HepG2 (cell line): ENCODE measurements around the gene GALNT8. TPM values are rescaled to one million over a fixed set of nuclear protein-coding genes. Genes with fewer than 3 reads are reported as not detected.
A peak's percentile ranks its signal among the peaks of the same experiment; 100 is the strongest.

Experiments used
- ATAC-seq: fragments of 200-7000 bp; cut with Tn5 transposase; 3 replicates; pipeline ENCODE4 v1.9.1; 2020; ENCODE audit warnings: mild to moderate bottlenecking, moderate library complexity
- BruUV-seq: library from RNA; stranded (reverse); fragments of 400-500 nt; replicated peaks from 2 replicates; lab custom pipeline; 2021; lab: Mats Ljungman, UMichigan
- CTCF ChIA-PET: fragments of 300-600 bp; formaldehyde crosslinking; extraction: SDS; loops from one replicate; lab custom pipeline; 2021; ENCODE audit warnings: low total read pairs, inconsistent platforms, low intra/inter-chr PET ratio; lab: Yijun Ruan, JAX
- POLR2A ChIA-PET: fragments of 350-600 bp; sonication (Branson Sonifier 250); formaldehyde crosslinking; loops from one replicate; lab custom pipeline; 2020; ENCODE audit warnings: antibody characterized with exemption, inconsistent platforms; lab: Yijun Ruan, JAX
- DNase-seq: peaks from one replicate; pipeline ENCODE4 v3.0.0-alpha.2; 2015; ENCODE audit warnings: low spot score
- FAIRE-seq: peaks from 3 replicates; lab custom pipeline; 2011; peaks lifted over from hg19 to GRCh38; lab: Jason Lieb, UNC
- H2AFZ ChIP-seq: one replicate; pipeline ENCODE4 v1.6.1; 2011; ENCODE audit warnings: low read length, inconsistent platforms
- H3K27ac ChIP-seq: fragments of 300-600 bp; 3 replicates; pipeline ENCODE4 v1.8.0; 2011; ENCODE audit warnings: mixed run types, mild to moderate bottlenecking, mixed read lengths, low read length, inconsistent platforms; ENCODE audit not compliant: insufficient read depth; ENCODE audit errors: extremely low read length
- H3K27me3 ChIP-seq, 2 experiments: fragments of 200-600 bp in 1 of 2; 2 replicates in 1 of 2; 3 replicates in 1 of 2; pipeline versions ENCODE4 v1.6.0 to v1.8.0; 2011; ENCODE audit warnings: low read length in 2 of 2, mild to moderate bottlenecking in 2 of 2, moderate library complexity in 2 of 2, inconsistent platforms in 1 of 2; ENCODE audit not compliant: insufficient read depth in 2 of 2, control insufficient read depth in 1 of 2
- H3K36me3 ChIP-seq, 2 experiments: fragments of 200-600 bp in 1 of 2; replicated peaks in 1 of 2; 2 replicates in 1 of 2; 3 replicates in 1 of 2; pipeline versions ENCODE4 v1.5.1 to v1.8.0; 2011; ENCODE audit warnings: low read length in 2 of 2, inconsistent platforms in 1 of 2; ENCODE audit not compliant: insufficient read depth in 2 of 2, control insufficient read depth in 1 of 2
- H3K4me1 ChIP-seq: 2 replicates; pipeline ENCODE4 v1.5.1; 2012; ENCODE audit warnings: low read length, inconsistent platforms; ENCODE audit not compliant: insufficient read depth
- H3K4me2 ChIP-seq: 2 replicates; pipeline ENCODE4 v1.6.0; 2011; ENCODE audit warnings: low read depth, low read length, inconsistent platforms
- H3K4me3 ChIP-seq, 3 experiments: fragments of 200-600 bp in 1 of 3; sonication (generic), shearing (Covaris generic) in 1 of 3; replicated peaks in 1 of 3; 2 replicates each; pipeline ENCODE4 v1.5.1; 2011 to 2016; ENCODE audit warnings: low read length in 3 of 3, inconsistent platforms in 2 of 3, low read depth in 2 of 3, mild to moderate bottlenecking in 2 of 3, control low read depth in 1 of 3, mixed read lengths in 1 of 3; ENCODE audit not compliant: insufficient read depth in 1 of 3
- H3K79me2 ChIP-seq: one replicate; pipeline ENCODE4 v1.6.1; 2011; ENCODE audit warnings: low read length, inconsistent platforms; ENCODE audit not compliant: insufficient read depth
- H3K9ac ChIP-seq: 2 replicates; pipeline ENCODE4 v1.6.0; 2011; ENCODE audit warnings: mild to moderate bottlenecking, low read depth, low read length, inconsistent platforms; ENCODE audit not compliant: insufficient read depth
- H3K9me3 ChIP-seq: 2 replicates; pipeline ENCODE4 v1.5.1; 2012; ENCODE audit warnings: mild to moderate bottlenecking, low read length
- H4K20me1 ChIP-seq: 2 replicates; pipeline ENCODE4 v1.6.0; 2011; ENCODE audit warnings: inconsistent platforms, mild to moderate bottlenecking, low read length, moderate library complexity; ENCODE audit not compliant: insufficient read depth
- IRF9 ChIP-seq: sonication (generic); formaldehyde crosslinking; IDR thresholded peaks from 2 replicates; pipeline ENCODE4 v1.8.0; 2022; ENCODE audit warnings: missing genetic modification reagents, mild to moderate bottlenecking, borderline replicate concordance
- KDM4B ChIP-seq: sonication (generic); formaldehyde crosslinking; IDR thresholded peaks from 2 replicates; pipeline ENCODE4 v1.4.0; 2020; ENCODE audit warnings: missing genetic modification reagents
- MAFF ChIP-seq: IDR thresholded peaks from 2 replicates; pipeline ENCODE4 v1.6.1; 2011; ENCODE audit warnings: low read depth, low read length, improper control_type of control experiment
- MAFK ChIP-seq, 2 experiments: IDR thresholded peaks in 1 of 2; conservative IDR thresholded peaks in 1 of 2; 2 replicates each; pipeline ENCODE4 v1.6.1; 2011; ENCODE audit warnings: improper control_type of control experiment in 2 of 2, low read length in 2 of 2
- MZF1 ChIP-seq: sonication (generic); formaldehyde crosslinking; IDR thresholded peaks from 2 replicates; pipeline ENCODE4 v1.8.1; 2023; ENCODE audit warnings: mild to moderate bottlenecking, missing genetic modification reagents, borderline replicate concordance
- SATB2 ChIP-seq: sonication (generic); formaldehyde crosslinking; IDR thresholded peaks from 2 replicates; pipeline ENCODE4 v1.5.0; 2020; ENCODE audit warnings: missing genetic modification reagents
- THAP7 ChIP-seq: sonication (generic); formaldehyde crosslinking; IDR thresholded peaks from 2 replicates; pipeline ENCODE4 v1.8.1; 2023; ENCODE audit warnings: mild to moderate bottlenecking, missing genetic modification reagents
- TP53 ChIP-seq: sonication (generic); formaldehyde crosslinking; conservative IDR thresholded peaks from 2 replicates; pipeline ENCODE4 v1.4.0; 2020; ENCODE audit warnings: missing genetic modification reagents
- ZNF101 ChIP-seq: sonication (generic); formaldehyde crosslinking; IDR thresholded peaks from 2 replicates; pipeline ENCODE4 v1.4.0; 2020; ENCODE audit warnings: mild to moderate bottlenecking, low read depth, missing genetic modification reagents, borderline replicate concordance
- ZNF207 ChIP-seq: fragments of 450-650 bp; IDR thresholded peaks from 2 replicates; pipeline ENCODE4 v1.6.1; 2016; ENCODE audit warnings: antibody characterized with exemption, borderline replicate concordance
- ZNF276 ChIP-seq: sonication (generic); formaldehyde crosslinking; IDR thresholded peaks from 2 replicates; pipeline ENCODE4 v1.4.0; 2020; ENCODE audit warnings: mild to moderate bottlenecking, low read depth, missing genetic modification reagents
- ZNF549 ChIP-seq: sonication (generic); formaldehyde crosslinking; IDR thresholded peaks from 2 replicates; pipeline ENCODE4 v1.5.0; 2020; ENCODE audit warnings: missing genetic modification reagents
- ZNF576 ChIP-seq: sonication (generic); formaldehyde crosslinking; IDR thresholded peaks from 2 replicates; pipeline ENCODE4 v1.4.0; 2020; ENCODE audit warnings: mild to moderate bottlenecking, missing genetic modification reagents
- ZNF792 ChIP-seq: IDR thresholded peaks from 2 replicates; pipeline ENCODE4 v1.6.1; 2016
- WGBS: methylation state at CpG from one replicate; pipeline ENCODE4 v1.1.6; 2017; ENCODE audit warnings: low lambda C conversion rate; 5-methylcytosine and 5-hydroxymethylcytosine counted together
- in situ Hi-C: cut with HindIII; loops from 2 replicates; pipeline ENCODE4 v1.10.0; 2017; ENCODE audit warnings: low pct_unique_long_range_greater_than_20kb; ENCODE audit not compliant: extremely low pct_ligation_motif_present
- intact Hi-C: fragments of 100-400 bp; cut with micrococcal nuclease; formaldehyde crosslinking; loops from one replicate; pipeline ENCODE4 v1.10.0; 2022; ENCODE audit not compliant: unreplicated experiment
- polyA plus RNA-seq, 8 experiments: library from polyadenylated mRNA; depleted of rRNA in 3 of 8; stranded (reverse) in 7 of 8; unstranded in 1 of 8; fragments of >200 nt; fragmentation: Illumina TruSeq in 4 of 8; extraction: Trizol in 4 of 8; gene quantifications; 2 replicates each; pipeline versions ENCODE4 v1.2.1 to v1.2.3, GENCODE V29; 2011 to 2016; ENCODE audit warnings: low read depth in 4 of 8, missing spikeins in 1 of 8, mixed read lengths in 1 of 8; ENCODE audit not compliant: insufficient read depth in 1 of 8
- total RNA-seq, 5 experiments: library from RNA; depleted of rRNA; stranded (reverse); fragments of >200 nt; fragmentation: Illumina TruSeq; extraction: Trizol; gene quantifications; 2 replicates each; pipeline ENCODE4 v1.2.3, GENCODE V29; 2016; ENCODE audit warnings: low read depth in 1 of 5

The GALNT8 gene
- total and polyA plus RNA-seq, 2 of the 13 experiments (the other 11 are each of a cell fraction or from before 2014, with no cell fraction given), result 0.45 TPM; not detected in 1

GRCh38 chr12:4701395-4702190 is 18.6 kb upstream of the GALNT8 start:
- Histone ChIP-seq H3K9me3 (no peaks in the 10 kb centered on the region), H3K4me2 (no peak overlapping the region), H3K4me3 (no peak overlapping the region)
- FAIRE-seq, result no peak
- ChIA-PET CTCF (no interaction called here), POLR2A (no interaction called here)
- no peak for ATAC-seq
- no peak for TF ChIP-seq ZNF576 (CRISPR knock-in tag)
- TF ChIP-seq ZNF549 (CRISPR knock-in tag), result no peak
- TF ChIP-seq MZF1, result no peak
- TF ChIP-seq, all 625 proteins: peak for 0
- no peak for DNase-seq
- Histone ChIP-seq H3K27ac (no peak overlapping the region), H2AFZ (no peak overlapping the region), H3K4me1 (peaks cover under 1% of the 10 kb centered on the region; the same call in 1 of the 2 replicates), H3K27me3 (no peaks in the 10 kb centered on the region), H3K36me3 (no peaks in the 10 kb centered on the region), H3K79me2 (no peaks in the 10 kb centered on the region), H3K9ac (no peak overlapping the region), H4K20me1 (no peaks in the 10 kb centered on the region)
- WGBS, result 88% methylated on average over 8 of the region's 8 CpGs
- intact Hi-C loops, result no loop called here
- in situ Hi-C loops, result no loop called here
- BruUV-seq, result no TSS peak

- no peak for DNase-seq
- FAIRE-seq, result no peak
- Histone ChIP-seq H2AFZ (no peak overlapping the region), H3K79me2 (no peaks in the 10 kb centered on the region), H3K36me3 (no peaks in the 10 kb centered on the region), H3K4me2 (no peak overlapping the region), H3K4me1 (peaks cover 10% of the 10 kb centered on the region), H3K27me3 (no peaks in the 10 kb centered on the region), H3K9ac (no peak overlapping the region), H3K27ac (no peak overlapping the region), H3K4me3 (no peak overlapping the region), H3K9me3 (no peaks in the 10 kb centered on the region), H4K20me1 (no peaks in the 10 kb centered on the region)
- ChIA-PET CTCF (no interaction called here), POLR2A (no interaction called here)
- intact Hi-C loops, result no loop called here
- 84% methylated on average over 5 of the region's 5 CpGs for WGBS
- ATAC-seq, result no peak
- in situ Hi-C loops, result no loop called here
- no TSS peak for BruUV-seq
- TF ChIP-seq SATB2 (CRISPR knock-in tag) (no peak), KDM4B (CRISPR knock-in tag) (no peak), ZNF101 (CRISPR knock-in tag) (no peak), IRF9 (no peak), TP53 (CRISPR knock-in tag) (no peak), ZNF276 (no peak), THAP7 (CRISPR knock-in tag) (no peak), ZNF792 (CRISPR knock-in tag) (no peak), ZNF207 (no peak), MAFK (conservative IDR thresholded peaks at IDR 0.05 in 1 of 2, IDR thresholded peaks at IDR 0.05 in 1 of 2; ENCODE audit: low read length in 2 of 2) (peak; percentile 89 to 94), MAFF (peak; percentile 93)
Observed at GRCh38 chr12:4703676-4704075, 16.5 kb upstream of the GALNT8 start.
